ENCODE results near the gene MON1B. TPM values are rescaled to one million over a fixed set of nuclear protein-coding genes. Genes with fewer than 3 reads are reported as not detected.
A peak's percentile ranks its signal among the peaks of the same experiment; 100 is the strongest.

MON1B gene
- total and polyA plus RNA-seq, 2 of the 13 experiments (the other 11 are each of a cell fraction or from before 2014, with no cell fraction given), result 13.4 to 15.6 TPM

DNA sequence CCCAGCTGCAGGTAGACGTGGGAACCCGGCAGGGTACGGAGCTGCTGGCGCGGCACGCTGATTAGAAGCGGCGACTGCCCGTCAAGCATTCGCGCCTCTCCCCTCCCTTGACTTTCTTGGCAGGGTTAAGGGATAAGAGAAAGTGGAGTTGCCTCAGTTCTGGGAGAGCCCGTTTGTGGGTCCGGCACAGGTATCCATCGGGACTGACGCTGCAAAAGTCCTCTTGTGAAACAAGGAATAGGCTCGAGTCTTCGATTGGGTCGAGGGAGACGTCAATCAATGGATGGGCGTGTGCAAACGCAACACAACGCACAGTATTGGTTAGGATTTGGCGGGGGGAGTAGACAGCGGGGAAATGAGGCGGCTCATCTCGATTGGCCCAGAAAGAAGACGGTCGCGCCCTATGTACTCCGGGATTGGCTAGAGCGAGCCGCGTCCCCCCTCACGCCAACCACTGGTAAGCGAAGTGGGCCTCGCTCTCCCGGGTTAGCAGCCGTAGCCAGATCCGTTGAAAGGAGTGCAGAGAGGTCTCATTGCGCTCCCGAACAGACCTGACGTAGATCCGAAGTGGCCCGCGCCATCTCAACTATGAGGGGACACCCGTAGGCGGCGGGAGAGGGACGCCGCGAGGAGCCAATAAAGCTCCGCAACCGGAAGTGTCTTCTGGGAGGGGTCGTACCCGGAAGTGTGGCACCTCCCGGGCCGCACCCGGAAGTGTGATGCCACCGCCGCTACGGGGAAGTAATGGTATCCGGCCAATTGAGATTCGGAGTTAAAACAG is at the start of gene MON1B (continued):
- TF ChIP-seq ZHX2 (IDR thresholded peaks at IDR 0.05; ENCODE audit: low read depth), result peak; percentile 36; the same call in 1 of the 2 replicates
- no peak for TF ChIP-seq ZHX2 (CRISPR knock-in tag; IDR thresholded peaks at IDR 0.05; ENCODE audit: borderline replicate concordance)
- TF ChIP-seq KDM1A (CRISPR knock-in tag; IDR thresholded peaks at IDR 0.05), result no peak
- TF ChIP-seq, protein P1, sequence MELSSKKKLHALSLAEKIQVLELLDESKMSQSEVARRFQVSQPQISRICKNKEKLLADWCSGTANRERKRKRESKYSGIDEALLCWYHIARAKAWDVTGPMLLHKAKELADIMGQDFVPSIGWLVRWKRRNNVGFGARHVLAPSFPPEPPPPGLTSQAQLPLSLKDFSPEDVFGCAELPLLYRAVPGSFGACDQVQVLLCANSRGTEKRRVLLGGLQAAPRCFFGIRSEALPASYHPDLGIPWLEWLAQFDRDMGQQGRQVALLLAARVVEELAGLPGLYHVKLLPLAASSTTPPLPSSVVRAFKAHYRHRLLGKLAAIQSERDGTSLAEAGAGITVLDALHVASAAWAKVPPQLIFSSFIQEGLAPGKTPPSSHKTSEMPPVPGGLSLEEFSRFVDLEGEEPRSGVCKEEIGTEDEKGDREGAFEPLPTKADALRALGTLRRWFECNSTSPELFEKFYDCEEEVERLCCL (CRISPR knock-in tag; IDR thresholded peaks at IDR 0.05; ENCODE audit: borderline replicate concordance), result no peak; the same call in 1 of the 2 replicates
- peak; percentile 70 for TF ChIP-seq ZNF563 (CRISPR knock-in tag; IDR thresholded peaks at IDR 0.05)
- no peak for TF ChIP-seq TEAD2 (CRISPR knock-in tag; IDR thresholded peaks at IDR 0.05)
- TF ChIP-seq RFX1 (IDR thresholded peaks at IDR 0.05), result no peak
- TF ChIP-seq CEBPB (IDR thresholded peaks at IDR 0.05; ENCODE audit: borderline replicate concordance, low read depth, low read length), result peak; percentile 90
- no peak for TF ChIP-seq ZNF562 (CRISPR knock-in tag; IDR thresholded peaks at IDR 0.05; ENCODE audit: borderline replicate concordance)
- 0 out of 2 replicates have a peak, but pooled peaks have one; percentile 36 for TF ChIP-seq ZNF879 (CRISPR knock-in tag; IDR thresholded peaks at IDR 0.05)
- TF ChIP-seq SRSF4 (IDR thresholded peaks at IDR 0.05; ENCODE audit: low read depth, low read length, poor library complexity, severe bottlenecking), result no peak
- TF ChIP-seq ZSCAN25 (CRISPR knock-in tag; IDR thresholded peaks at IDR 0.05), result peak; percentile 17; the same call in 1 of the 2 replicates
- TF ChIP-seq ZNF569 (CRISPR knock-in tag; IDR thresholded peaks at IDR 0.05; ENCODE audit: borderline replicate concordance), result no peak; the same call in 1 of the 2 replicates
- no peak for TF ChIP-seq ZNF333 (CRISPR knock-in tag; IDR thresholded peaks at IDR 0.05; ENCODE audit: borderline replicate concordance)
- no peak for TF ChIP-seq IRX3 (CRISPR knock-in tag; IDR thresholded peaks at IDR 0.05; ENCODE audit: borderline replicate concordance, low read depth)
- no peak for TF ChIP-seq GATA4 (IDR thresholded peaks at IDR 0.05; ENCODE audit: borderline replicate concordance, low read depth)
- no peak; the same call in 1 of the 2 replicates for TF ChIP-seq EEA1 (CRISPR knock-in tag; IDR thresholded peaks at IDR 0.05; ENCODE audit: borderline replicate concordance)
- TF ChIP-seq NCOA5 (CRISPR knock-in tag; IDR thresholded peaks at IDR 0.05), result no peak
- no peak; the same call in 1 of the 2 replicates for TF ChIP-seq TP53 (CRISPR knock-in tag; conservative IDR thresholded peaks at IDR 0.05)
- no peak for TF ChIP-seq ZNF75D (CRISPR knock-in tag; IDR thresholded peaks at IDR 0.05; ENCODE audit: borderline replicate concordance)
- TF ChIP-seq NR1H2 (CRISPR knock-in tag; IDR thresholded peaks at IDR 0.05; ENCODE audit: borderline replicate concordance, low read depth), result no peak; the same call in 1 of the 2 replicates
- TF ChIP-seq SMYD3 (CRISPR knock-in tag; IDR thresholded peaks at IDR 0.05), result no peak; the same call in 1 of the 2 replicates
- peak; percentile 71 for TF ChIP-seq SALL1 (CRISPR knock-in tag; IDR thresholded peaks at IDR 0.05)
- TF ChIP-seq ARNTL (CRISPR knock-in tag; IDR thresholded peaks at IDR 0.05), result peak; percentile 40; the same call in 1 of the 2 replicates
- TF ChIP-seq DMAP1 (CRISPR knock-in tag; IDR thresholded peaks at IDR 0.05), result peak; percentile 76
